MG63 (cell line): ENCODE results near the gene LPP. TPM values are rescaled to one million over a fixed set of nuclear protein-coding genes. Genes with fewer than 3 reads are reported as not detected.

Experiments used
- DNase-seq: peaks from one replicate; pipeline ENCODE4 v3.0.0-alpha.2; 2020
- H3K27me3 ChIP-seq: fragments of 250-450 bp; sonication (Bioruptor Pico); 2 replicates; pipeline ENCODE4 v1.5.1; 2020; ENCODE audit warnings: mild to moderate bottlenecking, moderate library complexity
- H3K36me3 ChIP-seq: fragments of 250-450 bp; sonication (Bioruptor Pico); 2 replicates; pipeline ENCODE4 v1.5.1; 2020; ENCODE audit warnings: mild to moderate bottlenecking, moderate library complexity
- H3K4me3 ChIP-seq: fragments of 250-450 bp; sonication (Bioruptor Pico); 2 replicates; pipeline ENCODE4 v1.5.1; 2020; ENCODE audit warnings: mild to moderate bottlenecking, moderate library complexity
- H3K9me3 ChIP-seq: fragments of 250-450 bp; sonication (Bioruptor Pico); 2 replicates; pipeline ENCODE4 v1.5.1; 2020; ENCODE audit warnings: mild to moderate bottlenecking, moderate library complexity
- total RNA-seq: library from RNA; depleted of rRNA; stranded (reverse); fragments of >200 nt; shearing (Covaris generic); gene quantifications from 2 replicates; pipeline ENCODE4 v1.2.3, GENCODE V29; 2014; ENCODE audit warnings: low replicate concordance

Gene LPP
- total RNA-seq, 1 experiment from 2014 or later = 7.9 TPM

DNA sequence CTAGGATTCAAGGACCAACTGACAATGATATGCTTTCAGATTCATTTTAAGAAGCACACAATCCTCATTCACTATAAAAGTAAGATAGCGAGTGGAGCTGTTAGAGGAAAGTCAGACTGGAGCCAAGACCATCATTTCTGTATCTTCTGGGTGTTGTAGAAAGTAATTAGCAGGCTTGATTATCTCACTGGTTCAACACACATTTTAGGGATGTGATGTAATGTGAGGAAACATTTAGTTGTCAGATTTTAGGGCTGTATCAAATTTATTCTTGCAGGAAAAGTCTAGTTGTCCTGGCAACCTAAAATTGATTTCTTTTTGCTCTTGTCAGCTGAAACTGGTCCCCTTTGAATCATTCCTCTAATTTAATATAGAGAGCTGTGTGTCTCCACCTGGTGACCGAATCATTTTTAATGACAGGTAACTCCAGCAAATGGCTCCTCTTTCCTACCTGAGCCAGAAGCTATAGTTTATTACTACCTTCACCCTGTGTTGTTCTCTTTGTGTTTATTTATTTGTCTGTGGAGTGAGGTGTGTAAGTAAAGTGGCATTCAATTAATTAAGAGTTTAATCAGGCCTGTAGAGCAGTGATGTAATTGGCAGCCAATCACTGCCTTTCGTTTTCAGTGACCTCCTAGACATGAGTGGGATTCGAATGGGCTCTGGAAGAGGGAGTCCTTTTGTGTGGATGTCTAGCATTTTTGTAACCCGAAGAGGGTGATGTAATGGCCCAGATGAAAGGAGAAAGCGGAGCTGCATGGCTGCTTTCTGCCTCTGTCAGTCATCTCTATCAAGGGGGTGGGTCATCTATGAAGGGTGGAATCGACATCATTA lies 125.8 kb downstream of the LPP start:
- no peaks in the 10 kb centered on the region for H3K9me3 ChIP-seq
- no peak overlapping the region for H3K4me3 ChIP-seq
- no peaks in the 10 kb centered on the region; the same call in 1 of the 2 replicates for H3K36me3 ChIP-seq
- no peak for DNase-seq
- H3K27me3 ChIP-seq = no peaks in the 10 kb centered on the region

DNA sequence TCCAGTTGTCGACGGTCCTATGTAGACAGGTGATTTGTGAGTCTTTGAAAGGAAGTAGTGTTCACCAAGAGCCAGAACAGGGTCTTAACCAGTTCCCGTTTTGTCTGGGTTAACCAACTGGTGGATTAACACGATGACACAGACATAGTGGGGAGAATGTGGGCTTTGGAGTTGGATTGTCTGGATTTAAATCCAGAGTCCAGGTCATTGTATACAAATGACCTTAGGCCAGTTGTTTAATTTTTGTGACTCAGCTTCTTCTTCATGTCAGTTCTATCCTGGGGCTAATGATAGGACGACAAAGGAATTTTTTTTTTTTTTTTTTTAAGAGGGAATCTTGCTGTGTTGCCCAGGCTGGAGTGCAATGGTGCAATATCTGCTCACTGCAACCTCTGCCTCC lies 126.7 kb downstream of the LPP start:
- H3K9me3 ChIP-seq = no peaks in the 10 kb centered on the region
- H3K36me3 ChIP-seq = no peaks in the 10 kb centered on the region; the same call in none of the 2 replicates
- DNase-seq = no peak
- H3K4me3 ChIP-seq = no peak overlapping the region
- H3K27me3 ChIP-seq = no peaks in the 10 kb centered on the region

DNA sequence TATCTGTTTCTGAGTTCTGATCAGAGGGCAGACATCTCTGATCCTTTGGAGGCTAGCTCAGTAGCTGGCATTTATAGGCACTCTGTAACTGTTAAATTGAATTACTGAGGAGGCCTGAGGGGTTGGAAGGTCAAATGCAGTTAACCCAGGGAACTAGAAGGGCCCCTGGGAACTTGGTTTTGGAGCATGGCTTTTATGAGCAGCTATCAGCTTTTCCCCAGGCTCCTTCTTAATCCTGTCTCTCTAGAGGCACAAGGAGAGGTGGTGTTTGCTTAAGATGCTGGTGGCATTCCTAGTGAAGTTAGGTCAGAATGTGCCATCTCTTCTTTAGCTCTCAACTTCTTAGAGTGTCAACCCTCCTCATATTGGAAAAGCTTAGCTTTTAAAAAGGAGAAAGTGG lies 128.9 kb downstream of the LPP start:
- Histone ChIP-seq H3K27me3 (no peaks in the 10 kb centered on the region), H3K4me3 (no peak overlapping the region), H3K36me3 (no peaks in the 10 kb centered on the region; the same call in 1 of the 2 replicates), H3K9me3 (0 out of 2 replicates have a peak, but pooled peaks cover 3% of the 10 kb centered on the region)
- DNase-seq = no peak

DNA sequence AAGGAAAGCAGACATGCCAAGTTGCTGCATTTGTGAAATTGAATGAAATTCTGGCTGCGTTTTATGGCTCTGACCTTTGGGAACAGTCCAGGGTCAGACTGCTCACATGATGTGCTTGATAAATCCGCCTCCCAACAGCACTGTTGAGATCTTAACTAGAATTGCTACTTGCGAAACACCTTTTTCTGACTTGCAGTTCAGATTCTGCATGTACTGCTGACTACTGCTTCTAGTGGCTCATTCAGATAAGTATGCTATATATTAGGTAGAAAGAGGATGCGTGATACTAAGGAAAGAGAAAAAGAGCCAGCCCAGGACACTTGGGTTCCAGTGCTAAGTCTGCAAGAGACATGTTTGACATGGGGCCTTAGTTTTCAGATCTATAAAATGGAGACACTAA lies 129.4 kb downstream of the LPP start:
- H3K36me3 ChIP-seq = no peaks in the 10 kb centered on the region; the same call in 1 of the 2 replicates
- H3K9me3 ChIP-seq = 0 out of 2 replicates have a peak, but pooled peaks cover 3% of the 10 kb centered on the region
- DNase-seq = no peak
- no peaks in the 10 kb centered on the region for H3K27me3 ChIP-seq
- no peak overlapping the region for H3K4me3 ChIP-seq

DNA sequence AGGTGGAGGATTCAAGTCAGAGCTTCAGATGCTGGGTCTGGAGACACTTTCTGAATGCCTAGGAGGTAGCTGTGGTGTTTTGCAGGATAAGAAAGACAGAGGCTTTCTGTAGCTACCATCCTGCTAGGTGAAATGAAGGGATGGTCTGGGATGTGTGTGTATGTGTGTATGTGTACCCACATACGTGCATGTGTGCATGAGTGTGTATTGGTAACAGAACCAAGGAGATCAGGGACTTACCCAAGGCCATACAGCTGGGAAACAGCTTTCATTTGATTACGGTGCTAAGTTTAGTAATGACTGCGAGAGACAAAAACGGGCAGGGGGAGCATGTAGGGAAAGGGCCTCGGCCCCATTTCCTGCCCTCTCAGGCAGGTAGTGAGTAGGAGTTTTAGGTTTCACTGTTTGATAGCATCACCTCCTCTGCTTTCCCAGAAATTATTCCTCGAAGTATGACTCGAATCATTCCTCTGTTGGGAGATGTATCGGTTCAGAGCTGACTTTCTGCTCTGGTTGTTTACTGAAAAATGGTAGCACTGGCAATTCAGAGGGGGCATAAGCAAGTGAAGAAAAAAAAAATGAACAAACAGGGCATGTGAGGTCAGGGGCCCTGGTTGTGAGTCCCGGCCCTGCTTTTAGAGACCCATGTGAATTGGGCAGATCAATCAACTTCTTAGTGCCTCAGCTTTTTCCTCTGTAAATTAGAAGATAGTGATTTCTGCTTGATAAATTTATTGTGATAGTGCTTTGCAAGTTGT lies 130.7 kb downstream of the LPP start:
- Histone ChIP-seq H3K27me3 (no peaks in the 10 kb centered on the region), H3K4me3 (no peak overlapping the region), H3K9me3 (0 out of 2 replicates have a peak, but pooled peaks cover 3% of the 10 kb centered on the region), H3K36me3 (no peaks in the 10 kb centered on the region; the same call in 1 of the 2 replicates)
- DNase-seq = no peak

DNA sequence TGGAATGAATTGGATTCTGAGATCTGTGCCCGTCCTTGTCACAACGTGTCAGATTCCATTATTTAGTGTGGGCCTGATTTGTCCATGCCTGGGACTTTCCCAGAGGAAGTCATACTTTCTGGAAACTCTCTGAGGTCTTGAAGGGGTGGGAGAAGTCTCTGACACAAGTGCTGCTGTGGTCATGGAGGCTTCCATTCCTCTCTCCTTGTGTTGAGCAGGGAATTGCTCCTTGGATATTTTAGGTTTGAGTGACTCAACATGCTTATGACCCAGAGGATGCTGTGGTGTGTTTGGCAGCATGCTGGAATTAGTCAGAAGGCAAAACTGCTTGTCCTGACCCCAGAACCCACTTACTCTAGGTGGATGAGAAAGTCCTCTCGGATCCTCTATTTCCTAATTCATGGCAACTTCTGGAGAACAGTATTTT lies 132.1 kb downstream of the LPP start:
- H3K9me3 ChIP-seq = 0 out of 2 replicates have a peak, but pooled peaks cover 3% of the 10 kb centered on the region
- H3K4me3 ChIP-seq = no peak overlapping the region
- H3K27me3 ChIP-seq = no peaks in the 10 kb centered on the region
- H3K36me3 ChIP-seq = peaks cover 4% of the 10 kb centered on the region
- DNase-seq = peak; percentile 93

DNA sequence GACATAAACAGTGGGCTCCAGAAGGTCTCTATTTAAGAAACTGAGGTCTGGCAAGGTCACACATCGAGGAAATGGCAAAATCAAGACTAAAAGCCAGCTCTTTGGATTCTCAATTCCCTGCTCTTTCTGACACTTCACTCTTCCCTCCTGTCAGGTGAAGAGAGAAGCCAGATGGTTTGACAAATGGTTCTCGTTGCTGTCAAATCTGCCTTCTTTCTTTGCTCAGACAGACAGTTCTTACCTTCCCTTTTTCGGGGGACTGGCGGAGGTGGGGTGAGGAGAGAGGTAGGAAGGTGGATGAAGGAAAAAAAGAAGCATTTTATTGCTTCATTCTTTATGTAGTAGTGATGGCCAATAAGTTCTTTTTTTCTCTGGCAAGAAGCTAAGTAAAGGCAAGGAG lies 133.4 kb downstream of the LPP start:
- Histone ChIP-seq H3K4me3 (no peak overlapping the region), H3K36me3 (peaks cover 4% of the 10 kb centered on the region), H3K9me3 (0 out of 2 replicates have a peak, but pooled peaks cover 3% of the 10 kb centered on the region), H3K27me3 (no peaks in the 10 kb centered on the region)
- no peak for DNase-seq

DNA sequence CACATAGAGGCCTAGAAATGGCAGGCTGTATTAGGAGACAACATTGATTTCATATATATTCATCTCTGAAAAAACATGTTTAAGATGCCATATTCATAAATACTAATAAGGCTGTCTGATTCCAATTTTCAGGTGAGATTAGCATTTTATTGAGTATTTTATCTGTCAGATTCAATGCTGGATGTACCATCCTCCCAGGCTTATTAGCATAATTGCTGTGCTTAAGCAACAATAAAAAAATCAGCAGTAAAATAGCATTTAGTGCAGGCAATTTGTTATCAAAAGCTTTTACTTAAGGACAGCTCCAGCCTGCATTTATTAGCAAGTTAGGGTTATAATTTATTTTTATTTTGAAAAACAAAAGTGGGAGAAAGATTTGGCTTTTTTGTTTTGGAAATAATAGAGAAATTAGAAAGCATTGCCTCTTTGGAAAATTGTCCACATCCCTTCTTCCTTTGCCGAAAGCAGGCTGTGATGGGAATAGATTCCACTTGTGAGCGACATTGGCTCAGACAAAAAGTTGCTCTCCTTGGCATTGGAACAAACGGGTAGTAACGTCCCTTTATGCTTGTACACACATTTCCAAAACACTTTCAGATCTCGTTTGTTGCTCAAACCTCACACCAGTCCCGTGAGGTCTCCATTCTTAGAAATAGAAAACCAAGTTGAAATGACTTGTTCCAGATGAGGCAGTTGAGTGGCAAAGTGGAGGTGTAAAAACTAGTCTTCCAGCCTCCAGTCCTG lies 134.0 kb downstream of the LPP start:
- Histone ChIP-seq H3K27me3 (no peaks in the 10 kb centered on the region), H3K4me3 (no peak overlapping the region), H3K36me3 (peaks cover 4% of the 10 kb centered on the region), H3K9me3 (0 out of 2 replicates have a peak, but pooled peaks cover 3% of the 10 kb centered on the region)
- no peak for DNase-seq

DNA sequence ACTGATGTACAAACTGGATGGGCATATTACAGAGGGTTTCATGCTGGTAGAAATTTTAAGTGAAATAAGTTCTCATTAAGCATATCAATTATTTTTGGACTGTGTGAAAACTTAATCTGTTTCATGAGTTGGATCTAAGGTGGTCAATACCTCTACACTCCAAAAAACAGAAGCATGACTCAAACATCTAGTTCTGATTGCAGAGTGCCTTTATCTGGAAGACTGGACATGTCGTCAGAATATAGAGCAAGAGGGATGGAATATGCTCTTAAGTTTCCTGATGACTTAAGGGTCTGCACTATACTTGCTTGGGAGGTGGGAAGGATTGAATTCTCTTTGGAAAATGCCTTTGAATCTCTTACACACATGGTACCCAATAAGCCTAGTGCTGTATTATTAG lies 138.3 kb downstream of the LPP start:
- Histone ChIP-seq H3K27me3 (no peaks in the 10 kb centered on the region), H3K9me3 (no peaks in the 10 kb centered on the region), H3K36me3 (peaks cover 4% of the 10 kb centered on the region), H3K4me3 (no peak overlapping the region)
- DNase-seq = no peak

DNA sequence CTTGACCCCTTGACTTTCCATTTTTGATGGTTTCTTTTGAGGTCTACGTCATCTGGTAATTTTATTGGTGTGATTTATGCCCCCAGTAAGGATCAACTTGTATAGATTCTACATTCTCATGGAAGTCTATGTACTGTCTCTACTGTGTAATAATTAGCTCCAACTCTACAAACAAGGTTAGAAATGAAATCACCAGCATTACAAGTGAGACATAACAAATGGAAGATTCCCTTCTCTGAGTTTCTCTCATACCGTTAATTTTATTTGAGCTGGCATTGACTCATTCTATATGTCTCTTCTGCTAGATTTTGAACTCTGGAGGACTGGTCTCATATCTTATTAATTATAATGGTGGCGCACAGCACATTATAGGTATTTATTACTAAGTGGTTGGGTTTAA lies 138.9 kb downstream of the LPP start:
- Histone ChIP-seq H3K36me3 (peaks cover 4% of the 10 kb centered on the region), H3K9me3 (no peaks in the 10 kb centered on the region), H3K4me3 (no peak overlapping the region), H3K27me3 (no peaks in the 10 kb centered on the region)
- DNase-seq = no peak

DNA sequence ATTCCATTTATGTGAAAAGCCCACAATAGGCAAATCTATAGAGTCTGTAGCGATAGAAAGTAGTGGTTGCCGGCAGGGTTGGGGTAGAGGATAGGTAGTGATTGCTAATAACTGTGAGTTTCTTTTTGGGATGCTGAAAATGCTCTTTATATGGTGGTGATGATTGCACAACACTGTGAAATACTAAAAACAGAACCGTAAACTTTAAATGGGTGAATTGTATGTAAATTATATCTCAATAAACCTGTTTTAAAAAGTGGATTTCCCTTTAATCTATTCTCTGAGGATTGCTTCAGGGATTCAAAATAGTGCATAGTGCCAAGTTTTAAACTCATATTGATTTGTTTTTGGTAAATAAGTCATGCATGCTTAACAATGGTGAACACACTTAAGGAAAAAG lies 140.2 kb downstream of the LPP start:
- Histone ChIP-seq H3K27me3 (no peaks in the 10 kb centered on the region), H3K4me3 (no peak overlapping the region), H3K36me3 (peaks cover 4% of the 10 kb centered on the region), H3K9me3 (no peaks in the 10 kb centered on the region)
- no peak for DNase-seq

DNA sequence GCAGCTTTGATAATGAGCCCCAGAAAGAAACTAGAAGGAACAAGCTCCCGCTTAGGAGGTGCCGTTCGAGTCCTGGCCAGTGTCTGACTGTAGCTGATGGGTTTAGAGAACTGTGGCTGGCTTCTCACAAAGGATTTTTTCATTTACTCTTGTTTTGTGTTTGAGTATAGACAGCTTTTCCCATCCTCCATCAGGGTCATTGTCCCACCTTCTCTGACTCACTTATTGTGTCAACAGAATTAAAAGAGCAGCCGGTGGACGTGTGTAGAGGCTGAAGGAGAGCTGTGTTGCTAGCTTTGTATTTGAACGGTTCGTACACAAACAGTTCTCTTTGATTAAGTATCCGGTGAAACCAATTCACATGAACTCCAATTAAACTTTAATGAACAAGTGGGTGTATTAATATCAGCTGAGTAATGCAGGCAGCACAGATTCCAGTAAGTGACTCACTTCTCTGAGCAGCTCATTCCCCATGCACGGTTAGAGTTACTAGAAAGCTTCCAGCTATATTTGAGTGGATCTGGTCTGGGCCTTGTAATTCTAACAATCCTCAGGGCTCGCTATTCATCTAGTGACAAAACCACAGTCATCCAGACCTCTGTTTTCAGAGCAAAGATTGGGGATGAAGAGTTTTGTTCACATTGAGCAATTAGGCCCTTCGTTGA lies 141.0 kb downstream of the LPP start:
- H3K9me3 ChIP-seq = no peaks in the 10 kb centered on the region
- no peak overlapping the region for H3K4me3 ChIP-seq
- H3K27me3 ChIP-seq = no peaks in the 10 kb centered on the region
- peaks cover 4% of the 10 kb centered on the region for H3K36me3 ChIP-seq
- DNase-seq = peak; percentile 65

DNA sequence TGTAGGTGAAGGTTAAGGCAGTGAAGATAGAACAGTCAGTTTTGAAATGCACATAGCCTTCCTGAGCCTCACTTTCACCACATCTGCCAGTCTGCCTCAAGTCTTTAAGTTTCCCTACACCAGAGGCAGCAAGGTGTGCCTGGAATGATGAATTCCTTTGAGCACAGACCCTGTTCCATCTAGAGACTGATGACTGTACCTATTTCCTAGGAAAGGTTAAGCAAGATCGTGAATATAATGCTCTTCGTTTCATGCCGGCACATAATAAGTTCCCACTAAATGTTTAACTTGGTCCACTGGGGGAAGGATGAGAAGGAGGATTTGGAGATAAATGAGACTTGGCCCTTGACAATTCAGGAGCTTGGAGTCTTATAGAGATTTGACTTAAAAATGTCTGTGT lies 141.9 kb downstream of the LPP start:
- Histone ChIP-seq H3K27me3 (no peaks in the 10 kb centered on the region), H3K4me3 (no peak overlapping the region), H3K36me3 (no peaks in the 10 kb centered on the region), H3K9me3 (no peaks in the 10 kb centered on the region)
- no peak for DNase-seq

DNA sequence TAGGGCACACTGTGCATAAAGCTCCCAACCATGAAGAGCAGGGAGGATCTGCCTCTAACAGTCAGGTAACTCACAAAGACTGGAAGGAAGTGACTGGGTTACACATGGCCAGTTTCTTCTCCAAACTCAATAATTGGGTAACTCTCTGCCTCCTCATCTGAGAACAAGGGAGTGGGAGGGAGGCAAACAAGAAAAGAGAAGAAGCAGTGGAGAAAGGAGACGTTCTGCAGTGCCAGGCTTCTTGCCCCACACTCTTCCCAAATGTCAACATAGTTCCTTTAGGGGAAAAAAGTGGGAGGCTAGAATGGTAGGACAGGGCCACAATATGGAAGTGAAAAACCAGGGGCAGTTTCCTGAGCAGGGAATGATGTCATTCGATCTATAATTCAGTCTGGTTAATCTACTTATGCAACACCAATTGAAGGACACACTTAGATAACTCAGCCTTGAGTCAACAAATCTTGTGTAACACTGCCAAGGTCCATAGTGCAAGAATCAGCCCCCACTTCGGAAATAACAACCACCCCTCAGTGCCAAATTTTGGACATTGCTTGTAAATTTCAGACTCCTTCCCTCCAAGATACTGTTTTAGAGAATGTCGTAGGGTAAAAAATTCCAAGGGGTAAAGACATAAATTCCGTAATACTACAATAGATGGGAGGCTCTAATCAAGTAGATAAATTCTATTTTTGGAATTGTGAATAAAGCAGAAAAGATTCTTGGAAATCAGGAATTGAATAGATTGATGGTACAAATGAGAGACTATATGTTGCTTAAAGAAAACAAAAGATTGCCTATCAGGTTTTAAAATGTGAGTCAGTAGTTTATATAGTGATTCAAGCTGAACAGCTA lies 143.0 kb downstream of the LPP start:
- DNase-seq = peak; percentile 36

DNA sequence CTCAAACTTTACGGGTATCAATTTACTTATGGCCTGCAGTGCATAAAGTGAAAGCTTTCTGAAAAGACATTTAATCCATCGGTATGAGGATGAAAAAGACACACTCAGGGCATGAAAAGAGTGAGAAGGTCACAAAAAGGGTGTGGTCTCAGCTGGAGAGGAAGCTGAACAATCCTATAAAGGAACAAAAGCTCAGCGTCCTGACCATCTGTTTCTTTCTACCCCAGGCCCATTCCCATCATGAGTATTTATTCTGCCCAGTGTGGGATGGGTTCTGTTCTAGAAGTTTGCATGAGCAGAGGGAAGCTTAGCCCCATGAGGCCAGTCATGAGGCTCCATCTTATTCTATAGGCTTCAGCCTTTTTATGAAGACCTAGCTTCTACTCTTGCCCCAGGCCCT lies 144.6 kb downstream of the LPP start:
- H3K4me3 ChIP-seq = no peak overlapping the region
- H3K36me3 ChIP-seq = no peaks in the 10 kb centered on the region
- no peaks in the 10 kb centered on the region for H3K27me3 ChIP-seq
- DNase-seq = no peak
- no peaks in the 10 kb centered on the region for H3K9me3 ChIP-seq

More for the DNA sequence above, 143.0 kb downstream of the LPP start:
- H3K4me3 ChIP-seq = no peak overlapping the region
- no peaks in the 10 kb centered on the region for H3K36me3 ChIP-seq
- H3K27me3 ChIP-seq = no peaks in the 10 kb centered on the region
- no peaks in the 10 kb centered on the region for H3K9me3 ChIP-seq

DNA sequence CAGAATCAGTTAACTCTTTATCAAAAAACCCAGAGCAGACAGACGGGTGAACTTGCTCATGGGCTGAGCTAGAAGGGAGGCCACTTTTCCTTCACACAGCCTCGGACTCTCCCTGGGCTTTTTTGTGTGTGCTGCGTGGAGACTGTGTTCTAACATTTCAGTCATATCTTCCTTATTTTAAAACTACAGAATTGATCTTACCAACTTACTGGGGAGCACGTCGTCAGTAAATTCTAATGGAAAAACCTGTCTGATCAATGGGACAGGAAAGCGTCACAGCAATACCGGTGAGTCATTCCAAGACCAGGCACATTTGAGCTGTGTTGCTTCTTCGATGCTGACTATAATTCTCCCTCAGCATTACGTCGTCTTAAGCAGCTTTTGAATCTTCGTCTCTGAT lies 145.1 kb downstream of the LPP start:
- DNase-seq = no peak
- H3K9me3 ChIP-seq = no peaks in the 10 kb centered on the region
- no peaks in the 10 kb centered on the region for H3K27me3 ChIP-seq
- H3K4me3 ChIP-seq = no peak overlapping the region
- no peaks in the 10 kb centered on the region for H3K36me3 ChIP-seq
